GM19035 (cell line): ENCODE measurements around the gene EHD4.

Experiments used
- ATAC-seq: cut with Tn5 transposase; IDR thresholded peaks from one replicate; pipeline ENCODE4 v1.9.1; 2021; ENCODE audit not compliant: unreplicated experiment

Gene EHD4

DNA sequence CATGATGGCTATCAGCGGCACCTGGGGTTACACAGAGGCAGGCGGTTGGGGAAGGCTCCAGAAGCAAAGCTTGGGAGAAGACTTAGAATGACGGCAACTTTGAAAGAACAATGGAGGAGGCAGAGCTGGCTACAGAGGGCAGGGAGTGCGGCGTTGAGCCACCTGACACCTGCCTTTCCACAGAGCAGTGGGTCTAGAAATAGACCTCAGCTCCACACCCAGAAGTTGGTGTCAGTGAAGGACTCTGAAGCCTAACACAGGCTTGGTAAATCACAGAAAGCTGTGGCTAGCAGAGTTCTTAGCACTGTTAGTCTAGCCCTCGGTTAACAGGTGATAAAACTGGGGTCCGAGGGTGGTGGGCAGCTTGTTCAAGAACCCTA lies 23.1 kb upstream of the EHD4 start:
- no peak for ATAC-seq

DNA sequence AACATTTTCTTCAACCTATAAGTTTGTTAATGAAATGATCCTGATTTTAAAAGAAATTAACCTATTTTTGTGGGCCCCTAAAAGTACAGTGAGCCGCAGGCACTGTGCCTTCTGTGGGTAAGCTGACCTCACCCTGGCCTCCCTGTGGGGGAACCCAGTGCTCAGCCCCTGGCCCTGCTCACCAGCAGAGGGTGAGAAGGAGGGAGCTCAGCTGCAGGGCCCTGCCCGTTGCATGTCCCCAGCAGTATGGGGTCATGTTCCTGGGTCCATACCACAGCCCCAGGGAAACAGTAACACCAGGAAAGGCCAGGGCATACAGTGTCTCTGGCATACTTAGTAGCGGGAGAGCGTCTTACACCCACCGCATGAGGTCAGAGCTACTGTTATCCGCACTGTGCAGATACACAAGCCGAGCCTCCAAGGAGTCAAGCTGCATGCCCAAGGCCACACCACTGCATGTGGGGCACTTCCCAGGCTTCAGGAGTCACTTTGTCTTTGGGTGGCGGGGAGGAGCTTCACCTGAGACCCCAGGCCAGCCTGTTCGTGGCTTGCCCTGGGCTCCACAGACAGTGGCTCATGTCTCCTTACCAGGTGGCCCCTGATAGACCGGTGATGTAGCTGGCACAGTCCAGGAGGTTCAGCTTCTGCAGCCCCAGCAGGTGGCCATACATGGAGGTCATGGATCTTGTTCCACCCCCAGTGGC lies 22.6 kb upstream of the EHD4 start:
- ATAC-seq, result no peak

DNA sequence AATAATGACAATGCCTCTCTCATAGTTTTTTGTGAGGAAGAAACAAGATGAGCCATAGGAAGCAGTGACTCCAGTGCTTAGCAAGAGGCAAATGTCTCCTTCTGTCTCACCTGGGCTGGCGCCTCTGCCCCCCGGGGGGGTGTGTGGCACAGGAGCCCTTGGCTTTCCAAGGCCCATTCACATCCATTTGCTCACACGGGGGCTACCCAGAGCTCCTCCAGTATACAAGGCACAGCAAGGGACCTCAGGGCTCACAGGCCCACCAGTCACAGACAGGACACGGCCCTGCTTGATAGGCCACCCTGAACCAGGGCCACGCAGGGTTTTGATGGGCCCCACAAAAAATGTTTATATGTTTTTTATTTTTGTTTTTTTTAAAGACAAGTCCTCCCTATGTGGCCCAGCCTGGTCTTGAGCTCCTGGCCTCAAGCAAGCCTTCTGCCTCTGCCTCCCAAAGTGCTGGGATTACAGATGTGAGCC lies 21.9 kb upstream of the EHD4 start:
- ATAC-seq, result no peak

DNA sequence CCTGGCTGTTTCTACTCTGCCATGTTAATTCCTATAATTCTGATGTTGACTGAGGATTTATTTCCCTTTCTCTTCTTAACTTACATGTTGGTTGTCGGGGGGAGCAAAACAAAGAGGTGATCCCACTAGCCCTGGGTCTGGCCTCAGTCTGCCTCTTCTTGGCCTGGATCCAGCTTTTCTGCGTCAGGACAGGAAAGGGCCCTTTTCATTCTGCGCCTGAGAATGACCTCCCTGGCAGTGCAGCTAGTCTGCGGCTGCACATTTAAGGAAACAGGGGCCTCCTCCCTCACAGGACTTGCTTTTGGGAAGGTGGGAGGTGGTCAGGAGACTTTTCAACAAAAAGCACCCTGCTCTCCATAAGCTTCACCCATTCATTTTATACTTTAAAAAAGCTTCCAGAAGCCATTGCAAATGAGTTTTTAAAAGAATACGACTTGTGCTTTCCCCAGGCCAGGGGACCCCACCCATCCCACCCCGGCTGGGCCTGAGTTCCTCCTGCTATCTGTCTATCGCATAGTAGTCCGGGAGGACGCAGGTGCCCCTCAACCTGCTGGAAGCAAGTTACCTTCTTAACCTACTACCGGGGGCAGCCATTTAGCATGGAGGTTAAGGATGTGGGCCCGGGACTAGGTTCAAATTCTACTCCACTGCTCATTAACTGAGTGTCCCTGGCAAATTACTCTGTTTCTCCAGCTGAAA lies 21.3 kb upstream of the EHD4 start:
- ATAC-seq, result no peak

DNA sequence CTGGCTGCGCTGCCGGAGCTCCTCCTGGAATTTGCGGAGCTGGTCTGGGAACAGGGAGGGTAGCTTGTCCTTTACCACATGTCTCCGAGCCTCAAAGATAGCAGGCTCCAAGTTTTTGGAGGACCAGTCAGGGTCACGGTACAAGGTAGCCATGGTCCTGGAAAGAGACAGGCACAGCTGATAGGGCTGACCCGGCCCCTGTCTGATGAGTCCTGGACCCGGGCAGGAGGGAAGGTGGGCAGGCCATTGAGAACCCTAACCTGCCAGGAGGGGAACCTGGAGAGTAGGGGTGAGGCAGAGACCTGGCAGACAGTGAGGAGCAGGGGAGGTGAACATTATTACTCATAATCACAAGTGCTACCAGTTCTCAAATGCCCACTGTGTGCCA lies 20.4 kb upstream of the EHD4 start:
- no peak for ATAC-seq

DNA sequence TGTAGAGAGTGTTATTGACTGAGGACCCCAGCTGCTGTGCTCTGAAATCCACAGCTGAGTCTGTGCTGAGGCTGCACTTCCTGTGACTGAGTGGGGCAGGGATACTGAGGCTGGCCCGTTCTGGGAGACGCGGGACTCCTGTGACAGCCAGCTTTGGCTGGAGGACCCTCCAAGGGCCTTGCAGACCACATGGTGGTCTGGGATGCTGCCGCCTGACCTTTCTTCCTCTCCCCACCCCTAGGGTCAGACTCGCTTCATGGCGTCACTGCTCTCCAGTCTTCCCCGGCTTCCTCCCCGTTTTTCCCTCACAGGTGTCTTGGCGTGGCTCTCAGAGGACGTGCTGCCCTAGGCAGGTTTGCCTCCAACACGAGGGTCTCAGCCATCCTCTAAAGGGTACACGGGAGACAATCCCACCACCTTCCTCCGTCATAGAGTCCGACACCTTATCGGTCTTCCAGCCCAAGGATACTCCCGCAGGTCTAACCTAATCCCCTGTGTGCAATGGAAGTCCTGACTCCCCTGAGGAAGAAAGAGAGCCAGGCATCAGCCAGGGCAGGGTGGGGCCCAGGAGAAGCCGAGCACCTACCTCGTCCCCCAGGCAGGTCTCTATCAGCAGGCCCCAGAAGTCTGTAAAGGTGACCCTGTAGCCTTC lies 19.9 kb upstream of the EHD4 start:
- ATAC-seq, result no peak

DNA sequence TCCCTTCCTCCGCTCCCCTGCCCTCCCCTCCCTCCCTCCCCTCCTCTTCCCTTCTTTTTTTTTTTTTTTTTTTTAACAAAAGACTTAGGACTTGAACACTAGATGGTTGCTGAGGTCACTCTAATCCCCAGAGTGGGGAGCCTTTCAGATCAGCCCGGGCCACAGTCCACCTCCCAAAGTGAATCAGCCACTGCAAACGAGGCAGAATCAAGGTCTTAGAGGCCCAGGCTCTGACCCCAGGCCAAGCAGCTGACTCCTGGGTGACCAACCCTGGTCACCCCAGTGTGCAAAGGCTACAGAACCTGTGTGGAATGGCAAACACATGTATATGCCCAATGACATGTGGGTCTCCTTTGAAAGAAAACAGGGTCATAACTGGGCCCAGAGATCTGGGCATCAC lies 18.3 kb upstream of the EHD4 start:
- ATAC-seq, result no peak

DNA sequence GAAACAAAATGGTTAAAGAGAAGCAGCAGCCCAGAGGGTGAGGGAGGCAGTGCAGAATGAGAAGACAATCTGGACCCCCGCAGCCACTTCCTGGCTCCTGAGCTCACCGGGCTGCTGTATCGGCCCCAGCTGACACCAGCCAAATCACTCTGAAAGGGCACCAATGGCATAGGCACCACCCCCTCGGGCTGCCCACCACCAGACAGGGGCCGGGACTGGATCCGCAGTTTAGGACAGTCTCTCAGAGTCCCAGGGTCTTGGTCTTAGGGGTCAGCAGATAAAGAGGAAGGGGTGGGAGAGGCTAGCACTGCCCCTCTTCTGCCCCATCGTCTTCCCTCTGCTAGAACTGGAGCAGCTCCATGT lies 17.9 kb upstream of the EHD4 start:
- ATAC-seq, result no peak

DNA sequence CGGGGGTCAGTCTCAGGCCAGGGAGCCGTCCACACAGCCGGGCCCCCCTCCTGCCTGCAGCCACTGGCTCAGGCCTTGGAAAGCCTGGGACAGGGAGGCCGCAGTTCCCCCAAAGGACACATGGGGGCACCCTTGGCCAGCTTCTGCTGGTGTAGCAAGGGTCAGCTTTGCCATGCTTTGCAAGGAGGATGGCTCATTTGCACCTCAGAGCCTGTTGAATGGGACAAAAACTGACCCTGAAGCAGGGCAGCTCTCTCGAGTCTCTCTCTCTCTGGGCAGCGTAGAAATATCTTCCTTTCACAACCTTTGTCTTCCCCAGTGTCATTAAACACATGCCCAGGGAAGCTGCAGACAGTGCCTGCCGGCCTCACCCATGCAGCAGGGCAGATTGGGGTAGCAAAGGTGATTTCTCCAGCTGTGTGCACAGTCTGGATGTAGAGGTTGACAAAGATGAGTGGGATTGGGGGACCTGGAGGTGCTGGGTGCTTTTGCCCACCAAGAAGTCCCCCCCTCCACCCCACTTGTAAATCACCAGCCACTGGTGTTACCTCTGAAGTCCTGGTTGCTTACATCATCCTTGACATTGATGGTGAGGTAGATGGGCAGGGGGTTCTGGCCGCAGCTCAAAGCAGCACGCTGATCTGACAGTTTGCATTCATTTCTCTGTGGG lies 17.4 kb upstream of the EHD4 start:
- ATAC-seq, result no peak

DNA sequence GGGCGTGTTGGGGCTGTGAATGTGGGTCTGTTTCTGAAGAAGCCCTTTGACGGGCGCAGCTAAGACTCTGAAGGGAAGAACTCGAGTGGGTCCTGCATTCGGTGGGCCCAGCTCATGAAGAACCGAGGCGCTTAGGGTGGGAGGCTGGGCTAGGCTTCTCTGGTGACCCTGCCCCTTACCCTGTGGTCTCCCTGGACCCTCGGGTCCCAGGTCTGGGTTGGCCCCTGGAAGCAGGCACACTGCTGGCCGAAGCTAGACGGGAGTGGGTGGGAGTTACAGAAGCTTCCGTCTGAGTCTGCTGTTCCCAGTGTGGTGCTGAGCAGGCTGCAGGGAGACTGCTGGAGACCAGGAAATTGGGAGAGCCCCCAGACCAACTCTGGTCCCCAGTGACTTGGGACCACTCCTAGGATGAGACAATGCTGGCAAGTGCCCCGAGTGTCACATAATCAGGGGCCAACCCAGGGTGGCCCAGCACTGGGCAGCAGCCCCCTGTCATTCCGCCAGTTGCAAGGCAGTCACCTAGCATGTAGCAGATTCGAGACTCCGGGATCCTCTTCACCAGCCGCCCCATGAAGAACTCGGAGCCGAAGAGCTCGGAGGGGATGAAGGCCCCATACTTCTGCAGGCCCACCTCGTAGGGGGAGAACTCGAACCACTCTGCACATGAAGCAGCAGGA lies 16.7 kb upstream of the EHD4 start:
- no peak for ATAC-seq

DNA sequence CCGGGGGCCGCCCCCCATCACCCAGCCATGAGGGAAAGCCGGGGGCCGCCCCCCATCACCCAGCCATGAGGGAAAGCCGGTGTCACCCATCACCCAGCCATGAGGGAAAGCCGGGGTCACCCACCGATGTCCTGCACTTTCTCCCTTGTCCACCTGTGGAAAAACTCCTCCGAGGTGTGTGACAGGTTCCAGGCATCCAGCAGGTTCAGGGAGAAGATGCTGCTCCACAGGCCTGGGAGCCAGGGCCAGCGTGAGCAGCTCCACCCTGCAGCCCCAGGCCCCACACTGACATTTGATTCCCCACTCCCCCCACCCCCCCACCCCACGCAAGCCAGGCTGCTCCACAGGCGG lies 15.5 kb upstream of the EHD4 start:
- ATAC-seq, result no peak

DNA sequence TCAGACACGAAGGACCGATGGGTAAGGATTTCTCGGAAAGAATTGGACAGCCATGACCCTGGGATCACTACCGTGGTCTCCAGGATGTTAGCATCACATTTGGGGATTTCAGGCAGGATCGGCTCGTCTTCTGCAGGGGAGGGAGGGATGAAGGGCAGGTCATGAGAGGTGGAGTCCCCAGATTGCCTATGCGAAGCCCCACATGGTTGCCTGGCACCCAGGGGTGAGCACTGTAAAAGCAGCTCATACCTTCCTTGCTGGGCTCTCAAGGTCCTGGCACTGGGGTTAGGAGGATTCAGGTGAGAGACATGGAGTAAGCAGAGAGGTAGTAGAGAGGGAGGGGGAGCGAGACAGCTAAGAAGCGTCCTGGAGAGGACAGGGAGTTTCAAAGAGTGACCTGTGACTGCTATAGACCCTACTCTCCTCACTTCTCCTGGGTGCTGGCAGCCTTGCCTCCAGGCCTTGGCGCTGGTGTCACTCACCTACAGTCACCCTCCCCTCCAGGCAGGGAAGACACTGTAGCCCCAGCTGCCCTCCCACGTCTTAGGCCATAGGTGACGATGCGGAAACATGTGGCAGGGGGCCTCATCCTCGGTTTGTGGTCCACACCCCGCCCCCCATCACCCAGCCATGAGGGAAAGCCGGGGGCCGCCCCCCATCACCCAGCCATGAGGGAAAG lies 15.0 kb upstream of the EHD4 start:
- no peak for ATAC-seq

DNA sequence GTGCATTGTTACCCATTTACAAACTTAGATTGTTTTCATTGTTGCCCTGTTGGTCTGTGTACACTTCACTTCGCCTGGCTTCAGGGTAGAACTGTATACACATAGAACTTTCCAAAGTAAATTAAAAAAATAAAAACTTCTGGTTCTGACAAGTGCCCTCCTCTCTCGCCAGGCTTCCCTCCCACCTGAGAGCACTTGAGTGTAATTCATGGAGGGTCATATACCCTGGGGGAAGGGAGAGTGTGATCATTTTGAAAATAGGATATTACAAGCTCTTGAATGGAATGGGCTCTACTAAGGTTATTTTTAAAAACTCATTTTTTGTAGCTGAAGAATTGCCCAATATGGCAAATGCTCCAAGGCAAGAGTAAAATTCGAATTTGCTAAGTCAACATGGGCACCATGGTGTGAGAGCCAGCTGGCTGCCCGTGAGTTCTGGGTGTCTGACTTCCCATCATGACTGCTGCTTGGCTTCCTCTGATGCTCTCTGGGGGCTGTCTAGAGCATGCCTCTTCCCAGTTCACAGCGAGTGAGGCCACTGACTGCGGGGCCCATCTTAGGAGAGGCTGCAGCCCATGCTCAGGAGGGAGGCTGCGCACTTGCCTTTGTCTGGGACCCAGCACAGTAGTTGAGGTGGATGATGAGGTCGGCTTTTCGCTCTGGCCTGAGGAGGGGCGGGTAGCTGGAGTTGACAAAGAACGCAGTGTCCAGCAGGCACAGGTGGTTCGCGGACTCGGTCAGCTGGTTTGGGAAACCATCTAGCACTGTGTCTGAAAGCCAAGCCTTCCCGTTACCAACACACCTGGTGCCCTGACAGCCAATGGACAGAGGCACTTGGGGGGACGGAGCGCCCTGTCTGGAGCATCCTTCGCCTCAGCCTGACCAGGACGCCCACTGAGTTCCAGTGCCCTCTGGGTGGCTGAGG lies 13.1 kb upstream of the EHD4 start:
- ATAC-seq, result no peak

DNA sequence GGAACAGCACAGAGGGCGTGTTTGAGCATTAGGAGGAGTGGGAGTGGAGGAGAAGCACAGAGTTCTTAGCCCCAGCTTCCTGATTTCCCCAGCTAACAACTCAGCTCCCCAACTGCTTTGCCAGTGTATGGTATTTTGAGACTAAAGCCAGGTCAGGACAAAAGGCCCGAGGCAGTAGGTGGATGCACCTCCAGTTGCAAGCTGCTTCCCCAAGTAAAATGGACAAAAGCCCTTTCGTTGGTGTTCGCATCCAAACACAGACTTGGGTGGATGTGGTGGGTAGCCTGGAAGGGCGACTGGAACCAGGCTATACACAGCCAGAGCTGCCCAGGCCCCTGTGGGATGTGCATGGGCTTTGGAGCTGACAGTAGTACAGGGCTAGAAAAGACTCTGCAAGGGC lies 12.3 kb upstream of the EHD4 start:
- no peak for ATAC-seq

DNA sequence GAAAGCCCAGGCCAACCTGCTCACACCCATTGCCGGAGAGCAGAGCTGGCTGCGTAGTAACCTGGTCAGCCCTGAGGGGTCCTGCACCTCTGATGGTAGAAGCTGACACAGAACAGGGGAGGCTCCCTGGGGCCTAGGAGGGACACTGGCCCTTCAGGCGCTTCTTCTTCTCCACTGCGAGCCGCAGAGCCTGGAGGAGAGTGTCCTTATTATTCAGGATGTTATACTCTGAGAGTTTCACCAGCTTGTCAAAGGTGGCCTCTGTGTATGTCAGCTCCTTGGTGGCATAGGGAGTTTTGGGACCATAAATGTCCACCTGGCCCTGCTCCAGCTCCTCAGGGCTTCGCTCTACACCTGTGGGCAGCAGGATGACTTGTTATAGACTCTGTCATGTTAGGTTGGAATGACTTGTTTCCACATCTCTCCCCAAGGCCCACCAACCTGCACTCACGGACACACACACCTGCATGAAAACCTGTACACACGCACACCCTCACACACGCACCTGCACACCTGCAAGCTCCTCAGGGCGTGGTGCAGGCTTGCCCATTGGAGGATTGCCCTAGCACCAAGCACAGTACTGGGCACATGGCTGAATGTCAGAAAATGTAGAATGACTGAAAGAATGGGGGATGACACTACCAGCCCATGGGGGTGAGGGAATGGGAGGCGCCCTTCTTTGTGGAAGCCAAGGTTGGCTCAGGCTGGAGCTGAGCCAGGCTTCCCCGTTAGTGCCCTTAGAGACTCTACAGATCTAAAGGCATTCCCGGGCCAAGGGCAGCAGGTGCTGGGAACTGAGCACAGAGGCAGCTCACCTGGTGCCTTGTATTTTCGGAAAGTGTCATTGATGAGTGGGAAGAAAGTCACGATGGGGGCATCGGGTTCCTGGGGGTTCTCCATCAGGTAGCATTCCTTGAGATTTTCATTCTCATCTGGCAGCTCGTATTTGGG lies 11.5 kb upstream of the EHD4 start:
- ATAC-seq, result no peak

DNA sequence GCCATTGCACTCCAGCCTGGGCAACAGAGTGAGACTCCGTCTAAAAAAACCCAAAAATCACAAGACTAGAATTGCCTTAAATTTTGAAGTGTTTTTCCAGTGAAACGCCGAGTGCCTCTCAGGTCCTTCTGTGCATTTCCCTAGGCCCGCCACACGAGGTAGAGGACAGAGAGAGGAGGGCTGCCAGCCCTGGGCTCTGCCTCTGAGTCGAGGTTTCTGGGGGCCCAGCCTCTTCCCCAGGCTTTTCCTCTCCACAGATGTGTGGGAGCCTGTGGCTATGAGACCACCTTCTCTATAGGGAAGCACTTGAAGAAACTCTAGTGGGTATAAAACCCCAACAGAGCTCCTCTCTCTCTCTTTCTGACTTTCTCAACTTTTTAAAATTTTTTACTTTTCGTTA lies 10.9 kb upstream of the EHD4 start:
- no peak for ATAC-seq

DNA sequence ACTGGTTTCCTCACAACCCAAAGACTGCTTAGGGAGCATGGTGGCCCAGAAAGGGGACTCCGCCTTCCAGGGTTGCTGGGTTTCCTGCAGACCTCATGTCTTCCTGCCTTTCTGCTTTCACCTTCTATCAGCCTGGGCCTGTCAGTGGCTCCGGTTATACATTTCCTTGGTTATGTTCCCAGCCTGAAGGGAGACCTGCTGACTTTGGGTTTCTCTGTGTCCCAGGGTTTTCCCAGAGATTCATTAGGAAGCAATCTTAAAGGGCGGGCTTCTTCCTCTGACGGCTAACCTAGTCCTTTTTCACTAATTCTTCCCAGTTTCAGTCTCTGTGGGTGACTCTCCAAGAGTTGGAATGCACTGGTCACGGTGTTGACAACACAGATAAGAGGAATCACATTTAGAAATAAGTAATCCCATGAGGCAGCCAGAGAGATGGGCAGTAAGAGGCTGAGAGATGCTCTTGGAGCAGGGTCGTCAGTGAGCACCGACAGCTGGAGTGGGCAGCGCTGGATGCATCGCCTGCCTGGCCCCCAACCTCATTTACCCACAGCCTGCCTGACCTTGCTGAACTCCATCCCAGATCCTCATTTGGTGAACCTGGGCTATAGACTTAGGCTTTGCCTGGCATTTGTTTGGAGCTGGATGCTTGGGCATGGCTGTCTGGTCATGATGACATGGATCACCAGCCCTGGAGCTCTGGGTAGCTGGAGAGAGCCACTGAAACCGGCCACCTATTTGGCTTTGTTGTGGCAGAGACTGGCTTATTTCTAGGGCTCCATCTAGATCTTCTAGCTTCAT lies 10.0 kb upstream of the EHD4 start:
- ATAC-seq, result no peak
